ENCODE results near the gene TBC1D9.
"Not testable (repeated sequence)": the region's sequence is repeated elsewhere in the genome, so short reads cannot be mapped to it uniquely, and the experiment has no call there.

TBC1D9 gene

GRCh38 chr4:140753329-140753728, 2.9 kb downstream of the TBC1D9 start:
- H3K27me3 Mint-ChIP-seq (ENCODE audit: low read depth, poor library complexity), result no peaks in the 10 kb centered on the region
- peaks cover 28% of the 10 kb centered on the region for H3K9me3 Mint-ChIP-seq
- no peak overlapping the region for H3K27ac Mint-ChIP-seq
- H3K36me3 Mint-ChIP-seq (ENCODE audit: low read depth), result peaks cover 52% of the 10 kb centered on the region
- DNase-seq, result no peak
- H3K4me1 Mint-ChIP-seq, result peaks cover 35% of the 10 kb centered on the region
- TF ChIP-seq CTCF (IDR thresholded peaks at IDR 0.05), result no peak
- no peak overlapping the region for H3K4me3 Mint-ChIP-seq

GRCh38 chr4:140752291-140753068, 3.7 kb downstream of the TBC1D9 start:
- no peak overlapping the region for H3K27ac Mint-ChIP-seq
- peaks cover 61% of the 10 kb centered on the region for H3K36me3 Mint-ChIP-seq (ENCODE audit: low read depth)
- no peaks in the 10 kb centered on the region for H3K27me3 Mint-ChIP-seq (ENCODE audit: low read depth, poor library complexity)
- TF ChIP-seq CTCF (IDR thresholded peaks at IDR 0.05), result no peak
- H3K9me3 Mint-ChIP-seq, result peaks cover 36% of the 10 kb centered on the region
- H3K4me1 Mint-ChIP-seq, result peaks cover 27% of the 10 kb centered on the region
- DNase-seq, result no peak
- no peak overlapping the region for H3K4me3 Mint-ChIP-seq

DNA sequence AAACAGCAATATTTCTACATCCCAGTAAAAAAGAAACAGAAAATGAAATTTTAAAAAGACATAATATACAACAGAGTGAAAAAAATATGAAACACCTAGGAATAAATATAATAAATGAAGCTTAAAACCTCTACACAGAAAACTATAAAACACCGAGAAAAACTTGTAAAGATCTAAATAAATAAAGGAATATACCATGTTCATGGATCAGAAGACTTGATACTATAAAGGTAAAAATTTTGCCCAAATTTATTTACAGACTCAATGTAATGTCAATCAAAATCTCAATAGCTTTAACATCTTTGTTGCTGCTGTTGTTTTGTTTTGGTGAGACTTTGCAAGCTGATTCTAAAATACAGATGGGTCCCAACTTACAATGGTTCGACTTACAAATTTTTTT, 5.7 kb downstream of the TBC1D9 start:
- no peak for TF ChIP-seq CTCF (IDR thresholded peaks at IDR 0.05)
- no peak for DNase-seq
- Mint-ChIP-seq H3K4me3 (no peak overlapping the region), H3K27ac (no peak overlapping the region), H3K4me1 (peaks cover 16% of the 10 kb centered on the region), H3K9me3 (peaks cover 44% of the 10 kb centered on the region), H3K27me3 (ENCODE audit: low read depth, poor library complexity) (no peaks in the 10 kb centered on the region), H3K36me3 (ENCODE audit: low read depth) (peaks cover 68% of the 10 kb centered on the region)

GRCh38 chr4:140748171-140748570, 8.0 kb downstream of the TBC1D9 start:
- H3K4me3 Mint-ChIP-seq, result no peak overlapping the region
- no peaks in the 10 kb centered on the region for H3K27me3 Mint-ChIP-seq (ENCODE audit: low read depth, poor library complexity)
- no peak for TF ChIP-seq CTCF (IDR thresholded peaks at IDR 0.05)
- H3K4me1 Mint-ChIP-seq, result peaks cover 2% of the 10 kb centered on the region
- no peak for DNase-seq
- H3K36me3 Mint-ChIP-seq (ENCODE audit: low read depth), result peaks cover 59% of the 10 kb centered on the region
- peaks cover 44% of the 10 kb centered on the region for H3K9me3 Mint-ChIP-seq
- no peak overlapping the region for H3K27ac Mint-ChIP-seq

DNA sequence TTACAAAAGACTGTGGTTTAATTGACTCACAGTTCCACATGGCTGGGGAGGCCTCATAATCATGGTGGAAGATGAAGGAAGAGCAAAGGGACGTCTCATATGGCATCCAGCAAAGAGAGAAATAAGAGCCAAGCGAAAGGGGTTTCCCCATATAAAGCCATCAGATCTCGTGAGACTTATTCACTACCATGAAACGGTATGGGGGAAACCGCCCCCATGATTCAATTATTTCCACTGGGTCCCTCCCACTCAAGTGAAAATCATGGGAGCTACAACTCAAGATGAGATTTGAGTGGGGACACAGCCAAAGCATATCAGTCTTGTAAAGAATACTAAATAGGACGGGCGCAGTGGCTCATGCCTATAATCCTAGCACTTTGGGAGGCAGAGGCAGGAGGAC, 9.6 kb downstream of the TBC1D9 start:
- Mint-ChIP-seq H3K36me3 (ENCODE audit: low read depth) (peaks cover 47% of the 10 kb centered on the region), H3K9me3 (peaks cover 36% of the 10 kb centered on the region), H3K4me1 (peaks cover 16% of the 10 kb centered on the region)
- not testable (repeated sequence) for DNase-seq; H3K27me3 Mint-ChIP-seq (ENCODE audit: low read depth, poor library complexity); H3K27ac Mint-ChIP-seq; H3K4me3 Mint-ChIP-seq

GRCh38 chr4:140744421-140744820, 11.8 kb downstream of the TBC1D9 start:
- Mint-ChIP-seq H3K4me1 (peaks cover 25% of the 10 kb centered on the region), H3K27ac (no peak overlapping the region), H3K9me3 (peaks cover 26% of the 10 kb centered on the region), H3K4me3 (no peak overlapping the region), H3K36me3 (ENCODE audit: low read depth) (peaks cover 31% of the 10 kb centered on the region), H3K27me3 (ENCODE audit: low read depth, poor library complexity) (no peaks in the 10 kb centered on the region)
- no peak for TF ChIP-seq CTCF (IDR thresholded peaks at IDR 0.05)
- DNase-seq, result no peak
